Trophoblast cell (in vitro differentiated cells and primary cell): ENCODE results near the gene ZNF423.

Experiments used
- DNase-seq, 2 donors: peaks; one replicate each; pipeline ENCODE4 v3.0.0-alpha.2; 2016
- H2AFZ ChIP-seq: 2 replicates; pipeline ENCODE4 v1.6.1; 2013; ENCODE audit warnings: low read length, moderate library complexity, mild to moderate bottlenecking; ENCODE audit not compliant: insufficient read depth, poor library complexity
- H2AK5ac ChIP-seq: 2 replicates; pipeline ENCODE4 v1.6.1; 2013; ENCODE audit warnings: mild to moderate bottlenecking, low read length
- H2BK120ac ChIP-seq: 2 replicates; pipeline ENCODE4 v1.6.1; 2013; ENCODE audit warnings: low read length, mild to moderate bottlenecking, moderate library complexity; ENCODE audit not compliant: insufficient read depth, poor library complexity
- H2BK12ac ChIP-seq: 2 replicates; pipeline ENCODE4 v1.6.1; 2013; ENCODE audit warnings: mild to moderate bottlenecking, low read length, moderate library complexity
- H2BK5ac ChIP-seq: 2 replicates; pipeline ENCODE4 v1.6.1; 2013; ENCODE audit warnings: low read length, low read depth, moderate library complexity, mild to moderate bottlenecking; ENCODE audit not compliant: poor library complexity
- H3K14ac ChIP-seq: 2 replicates; pipeline ENCODE4 v1.6.1; 2013; ENCODE audit warnings: mild to moderate bottlenecking, low read length
- H3K18ac ChIP-seq: 2 replicates; pipeline ENCODE4 v1.6.1; 2013; ENCODE audit warnings: mild to moderate bottlenecking, low read length
- H3K23ac ChIP-seq: 2 replicates; pipeline ENCODE4 v1.6.1; 2013; ENCODE audit warnings: low read length
- H3K27ac ChIP-seq: 2 replicates; pipeline ENCODE4 v1.5.1; 2013; ENCODE audit warnings: low read depth, mild to moderate bottlenecking, inconsistent platforms, low read length, moderate library complexity
- H3K27me3 ChIP-seq: 2 replicates; pipeline ENCODE4 v1.6.1; 2013; ENCODE audit warnings: inconsistent platforms, mild to moderate bottlenecking, low read length, moderate library complexity; ENCODE audit not compliant: insufficient read depth
- H3K36me3 ChIP-seq, 2 experiments: 1 replicate in 1 of 2; 2 replicates in 1 of 2; pipeline ENCODE4 v1.6.1; 2013; ENCODE audit warnings: low read length in 2 of 2, mild to moderate bottlenecking in 2 of 2, moderate library complexity in 1 of 2; ENCODE audit not compliant: insufficient read depth in 2 of 2, control insufficient read depth in 1 of 2
- H3K4ac ChIP-seq: 2 replicates; pipeline ENCODE4 v1.6.1; 2013; ENCODE audit warnings: low read depth, mild to moderate bottlenecking, low read length, moderate library complexity
- H3K4me1 ChIP-seq, 2 experiments: 1 replicate in 1 of 2; 2 replicates in 1 of 2; pipeline ENCODE4 v1.6.1; 2013; ENCODE audit warnings: low read length in 2 of 2, mild to moderate bottlenecking in 2 of 2, moderate library complexity in 1 of 2; ENCODE audit not compliant: insufficient read depth in 2 of 2, control insufficient read depth in 1 of 2
- H3K4me2 ChIP-seq: 2 replicates; pipeline ENCODE4 v1.6.1; 2013; ENCODE audit warnings: inconsistent platforms, mild to moderate bottlenecking, low read length, moderate library complexity
- H3K4me3 ChIP-seq: 2 replicates; pipeline ENCODE4 v1.5.1; 2013; ENCODE audit warnings: mild to moderate bottlenecking, low read depth, low read length, inconsistent platforms
- H3K79me1 ChIP-seq: one replicate; pipeline ENCODE4 v1.6.1; 2013; ENCODE audit warnings: low read length
- H3K79me2 ChIP-seq: 2 replicates; pipeline ENCODE4 v1.6.1; 2013; ENCODE audit warnings: low read length, mild to moderate bottlenecking; ENCODE audit not compliant: control insufficient read depth, insufficient read depth, poor library complexity
- H3K9ac ChIP-seq: 2 replicates; pipeline ENCODE4 v1.6.1; 2013; ENCODE audit warnings: mild to moderate bottlenecking, low read length
- H3K9me3 ChIP-seq: 2 replicates; pipeline ENCODE4 v1.6.1; 2013; ENCODE audit warnings: low read depth, mild to moderate bottlenecking, control low read depth, inconsistent platforms, low read length; ENCODE audit not compliant: insufficient read depth
- H4K12ac ChIP-seq: 2 replicates; pipeline ENCODE4 v1.6.1; 2013; ENCODE audit warnings: low read depth, mild to moderate bottlenecking, low read length, moderate library complexity
- H4K8ac ChIP-seq: 2 replicates; pipeline ENCODE4 v1.6.1; 2013; ENCODE audit warnings: low read depth, mild to moderate bottlenecking, low read length, moderate library complexity
- H4K91ac ChIP-seq: one replicate; pipeline ENCODE4 v1.6.1; 2013; ENCODE audit warnings: low read depth, mild to moderate bottlenecking, low read length, moderate library complexity
- WGBS: extraction: QIAGEN DNeasy Blood & Tissue Kit; methylation state at CpG from one replicate; pipeline ENCODE4 v1.1.7; 2013; ENCODE audit warnings: missing lambda C conversion rate; ENCODE audit not compliant: insufficient read length, insufficient coverage; ENCODE audit errors: extremely low coverage; 5-methylcytosine and 5-hydroxymethylcytosine counted together

Gene ZNF423

DNA sequence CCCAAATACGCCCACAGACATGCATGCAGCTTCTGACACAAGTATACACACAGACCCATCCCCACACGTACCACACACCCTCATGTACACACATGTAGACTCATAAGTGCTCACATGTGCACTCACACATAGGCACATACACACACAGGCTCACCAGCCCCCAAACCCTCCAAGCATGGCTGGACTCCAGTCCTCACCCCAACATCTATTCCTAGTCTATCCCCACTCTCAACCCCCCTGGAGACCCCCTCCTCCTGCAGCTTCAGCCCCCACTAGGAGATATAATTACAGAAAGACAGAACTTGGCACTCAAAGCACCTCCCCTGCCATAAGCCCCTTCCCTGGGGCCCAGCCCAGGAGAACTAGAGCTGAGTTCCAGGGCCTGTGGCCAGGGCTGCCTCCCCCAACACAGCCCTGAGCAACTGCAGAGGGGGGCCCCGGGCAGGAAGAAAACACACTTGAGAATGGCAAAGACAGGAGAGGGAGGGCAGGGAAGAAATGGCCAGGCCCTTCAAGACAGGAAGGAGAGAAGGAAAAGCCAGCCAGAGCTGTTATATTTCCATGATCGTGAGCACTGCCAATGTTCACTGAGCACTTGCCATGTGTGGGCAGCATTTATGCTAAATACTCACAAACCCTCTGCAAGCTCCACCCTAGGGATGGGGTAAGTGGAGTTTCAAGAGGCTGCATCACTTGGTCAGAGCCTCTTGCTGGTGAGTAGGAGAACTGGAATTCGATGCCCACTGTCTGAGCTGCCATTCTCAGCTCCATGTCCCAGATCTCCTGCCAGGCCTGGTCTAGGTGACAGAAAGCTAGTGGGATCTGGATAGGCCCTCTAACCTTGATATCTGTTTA is 224.5 kb downstream of the ZNF423 start:
- no peak overlapping the region for H2BK12ac ChIP-seq
- no peak overlapping the region for H3K4me2 ChIP-seq
- no peak for DNase-seq
- no peak overlapping the region for H2BK5ac ChIP-seq
- WGBS, result no CpG with 5 or more reads among the region's 5 CpGs
- no peaks in the 10 kb centered on the region for H3K79me2 ChIP-seq
- H4K8ac ChIP-seq, result no peak overlapping the region
- no peak overlapping the region for H4K12ac ChIP-seq
- H3K18ac ChIP-seq, result no peak overlapping the region
- H3K36me3 ChIP-seq, result peaks cover 14% of the 10 kb centered on the region in 2 experiments
- H3K27me3 ChIP-seq, result no peaks in the 10 kb centered on the region
- no peak overlapping the region for H3K23ac ChIP-seq
- no peaks in the 10 kb centered on the region for H3K4me1 ChIP-seq
- no peak overlapping the region for H3K4ac ChIP-seq
- no peak overlapping the region for H3K14ac ChIP-seq
- no peak overlapping the region for H4K91ac ChIP-seq
- H3K9me3 ChIP-seq, result peaks cover 1% of the 10 kb centered on the region
- H2AK5ac ChIP-seq, result no peak overlapping the region
- H3K9ac ChIP-seq, result no peak overlapping the region
- no peak overlapping the region for H3K4me3 ChIP-seq
- no peak overlapping the region for H3K27ac ChIP-seq
- H2BK120ac ChIP-seq, result no peak overlapping the region
- no peak overlapping the region for H2AFZ ChIP-seq
- H3K79me1 ChIP-seq, result no peaks in the 10 kb centered on the region

DNA sequence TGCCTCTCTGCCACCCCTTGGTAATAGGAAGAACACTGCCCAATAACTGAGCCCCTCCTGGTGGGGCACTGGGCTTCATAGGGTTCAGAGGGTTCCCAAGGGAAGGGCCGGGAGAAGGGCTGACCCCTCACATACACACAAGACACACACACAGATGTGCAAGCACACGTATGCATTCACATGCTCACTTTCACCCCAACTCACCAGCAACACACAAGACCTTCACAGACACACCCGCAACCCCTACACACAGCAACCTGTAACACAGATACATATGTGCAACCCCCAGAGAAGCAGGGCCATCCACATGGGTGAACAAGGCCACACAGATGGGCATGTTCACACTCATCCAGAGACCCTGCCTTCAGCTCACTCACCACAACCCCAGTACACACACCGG is 225.1 kb downstream of the ZNF423 start:
- Histone ChIP-seq H2BK5ac (no peak overlapping the region), H3K23ac (no peak overlapping the region), H3K14ac (no peak overlapping the region), H2BK120ac (no peak overlapping the region), H3K9ac (no peak overlapping the region), H4K91ac (no peak overlapping the region), H2BK12ac (no peak overlapping the region), H3K4ac (no peak overlapping the region), H4K8ac (no peak overlapping the region), H3K9me3 (peaks cover 1% of the 10 kb centered on the region), H2AFZ (no peak overlapping the region), H3K36me3 (peaks cover 8% of the 10 kb centered on the region in 2 experiments), H3K4me1 (no peaks in the 10 kb centered on the region), H3K4me2 (no peak overlapping the region), H3K79me1 (no peaks in the 10 kb centered on the region), H3K79me2 (no peaks in the 10 kb centered on the region), H3K27ac (no peak overlapping the region), H3K4me3 (no peak overlapping the region), H4K12ac (no peak overlapping the region), H2AK5ac (no peak overlapping the region), H3K27me3 (no peaks in the 10 kb centered on the region), H3K18ac (no peak overlapping the region)
- no peak for DNase-seq
- WGBS, result no CpG with 5 or more reads among the region's 4 CpGs

GRCh38 chr16:49629851-49630250 is 226.1 kb downstream of the ZNF423 start:
- Histone ChIP-seq H3K4me1 (no peaks in the 10 kb centered on the region), H2BK120ac (no peak overlapping the region), H3K9me3 (peaks cover 1% of the 10 kb centered on the region), H4K8ac (no peak overlapping the region), H3K27ac (no peak overlapping the region), H3K79me1 (no peaks in the 10 kb centered on the region), H2BK5ac (no peak overlapping the region), H3K79me2 (no peaks in the 10 kb centered on the region), H3K9ac (no peak overlapping the region), H4K91ac (no peak overlapping the region), H2AFZ (no peak overlapping the region), H4K12ac (no peak overlapping the region), H3K36me3 (no peaks in the 10 kb centered on the region), H3K4ac (no peak overlapping the region), H2BK12ac (no peak overlapping the region), H3K14ac (no peak overlapping the region), H2AK5ac (no peak overlapping the region), H3K4me3 (no peak overlapping the region), H3K23ac (no peak overlapping the region), H3K18ac (no peak overlapping the region), H3K4me2 (no peak overlapping the region), H3K27me3 (no peaks in the 10 kb centered on the region)
- DNase-seq, result no peak
- no CpG with 5 or more reads among the region's 7 CpGs for WGBS

- Histone ChIP-seq H3K4me1 (no peaks in the 10 kb centered on the region), H4K12ac (no peak overlapping the region), H3K79me2 (no peaks in the 10 kb centered on the region), H2BK120ac (no peak overlapping the region), H4K91ac (no peak overlapping the region), H3K4me3 (no peak overlapping the region), H3K14ac (no peak overlapping the region), H3K79me1 (no peaks in the 10 kb centered on the region), H3K4me2 (no peak overlapping the region), H3K23ac (no peak overlapping the region), H4K8ac (no peak overlapping the region), H3K27me3 (no peaks in the 10 kb centered on the region), H3K36me3 (no peaks in the 10 kb centered on the region), H3K27ac (no peak overlapping the region), H3K4ac (no peak overlapping the region), H2AFZ (no peak overlapping the region), H3K9me3 (peaks cover 3% of the 10 kb centered on the region), H3K18ac (no peak overlapping the region), H2AK5ac (no peak overlapping the region), H2BK12ac (no peak overlapping the region), H2BK5ac (no peak overlapping the region), H3K9ac (no peak overlapping the region)
- DNase-seq, result no peak
- 97% methylated on average over 2 of the region's 3 CpGs for WGBS
Observed at GRCh38 chr16:49628148-49628547, 227.8 kb downstream of the ZNF423 start.
